Omental fat pad (tissue), 4 donors: ENCODE measurements around the gene C2orf15. TPM values are rescaled to one million over a fixed set of nuclear protein-coding genes. Genes with fewer than 3 reads are reported as not detected.

ENCODE experiments used
- ATAC-seq: fragments of 150-250 bp; one replicate; pipeline ENCODE4 v1.9.1; 2016; ENCODE audit warnings: mild to moderate bottlenecking, moderate library complexity; ENCODE audit not compliant: low FRiP score
- DNase-seq: peaks from one replicate; pipeline ENCODE4 v3.0.0-alpha.2; 2019; ENCODE audit warnings: low spot score
- small RNA-seq: library from RNA; depleted of rRNA; stranded (forward); fragments of <200 nt; gene quantifications from one replicate; pipeline ENCODE3, GENCODE V24; 2016
- total RNA-seq, 4 donors: library from RNA; depleted of rRNA; stranded (reverse); fragments of >200 nt; gene quantifications; one replicate each; pipeline ENCODE4 v1.1.0, GENCODE V29; 2016
- TF ChIP-seq, protein P1 (sequence below), 3 donors: fragments of 450-650 bp; IDR thresholded peaks; one replicate each; pipeline ENCODE4 v1.5.1; 2016 to 2017; ENCODE audit warnings: antibody characterized with exemption in 3 of 3, mild to moderate bottlenecking in 3 of 3, moderate library complexity in 2 of 3

C2orf15 gene
- total RNA-seq, 4 donors from 2014 or later, result 0.69 to 1.3 (median 0.95) TPM; not detected in 1

- DNase-seq (no peak), ATAC-seq (no peak)
- TF ChIP-seq, protein P1, sequence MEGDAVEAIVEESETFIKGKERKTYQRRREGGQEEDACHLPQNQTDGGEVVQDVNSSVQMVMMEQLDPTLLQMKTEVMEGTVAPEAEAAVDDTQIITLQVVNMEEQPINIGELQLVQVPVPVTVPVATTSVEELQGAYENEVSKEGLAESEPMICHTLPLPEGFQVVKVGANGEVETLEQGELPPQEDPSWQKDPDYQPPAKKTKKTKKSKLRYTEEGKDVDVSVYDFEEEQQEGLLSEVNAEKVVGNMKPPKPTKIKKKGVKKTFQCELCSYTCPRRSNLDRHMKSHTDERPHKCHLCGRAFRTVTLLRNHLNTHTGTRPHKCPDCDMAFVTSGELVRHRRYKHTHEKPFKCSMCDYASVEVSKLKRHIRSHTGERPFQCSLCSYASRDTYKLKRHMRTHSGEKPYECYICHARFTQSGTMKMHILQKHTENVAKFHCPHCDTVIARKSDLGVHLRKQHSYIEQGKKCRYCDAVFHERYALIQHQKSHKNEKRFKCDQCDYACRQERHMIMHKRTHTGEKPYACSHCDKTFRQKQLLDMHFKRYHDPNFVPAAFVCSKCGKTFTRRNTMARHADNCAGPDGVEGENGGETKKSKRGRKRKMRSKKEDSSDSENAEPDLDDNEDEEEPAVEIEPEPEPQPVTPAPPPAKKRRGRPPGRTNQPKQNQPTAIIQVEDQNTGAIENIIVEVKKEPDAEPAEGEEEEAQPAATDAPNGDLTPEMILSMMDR (IDR thresholded peaks at IDR 0.05), result no peak
Measured at GRCh38 chr2:99200076-99200800, 58.7 kb downstream of the C2orf15 start.

Small RNAs within 50 kb of the gene (small RNA-seq; reads per million reads assigned to genes)
- gene AC092587.1, result not detected

Other genes with a start within 250 kb of the C2orf15 start
- 10 to 100 TPM in 1 of 4 donors, 1 to 10 TPM in 3; 5.7 to 11.8 (median 9.5) TPM for gene CRACDL, start 205.5 kb upstream of the C2orf15 start, total RNA-seq
- gene TSGA10, start 13.2 kb downstream of the C2orf15 start, total RNA-seq, result 10 to 100 TPM in 2 of 4 donors, 1 to 10 TPM in 2; 4.7 to 19.5 (median 8.5) TPM
- gene LIPT1, start 13.3 kb downstream of the C2orf15 start, total RNA-seq, result 10 to 100 TPM in 1 of 4 donors, 1 to 10 TPM in 3; 3.4 to 13.4 (median 7.0) TPM
- 10 to 100 TPM; 15.3 to 38.3 (median 24.1) TPM for gene MITD1, start 39.4 kb downstream of the C2orf15 start, total RNA-seq
- gene MRPL30, start 39.5 kb downstream of the C2orf15 start, total RNA-seq, result 10 to 100 TPM; 18.4 to 22.6 (median 21.2) TPM
- gene LYG2, start 114.0 kb downstream of the C2orf15 start, total RNA-seq, result not detected
- gene LYG1, start 159.5 kb downstream of the C2orf15 start, total RNA-seq, result 1 to 10 TPM in 3 of 4 donors, not detected in 1; 1.0 to 1.1 (median 1.1) TPM
- gene TXNDC9, start 194.6 kb downstream of the C2orf15 start, total RNA-seq, result 10 to 100 TPM; 27.6 to 46.5 (median 35.4) TPM
- 10 to 100 TPM; 30.1 to 78.1 (median 36.4) TPM for gene EIF5B, start 195.7 kb downstream of the C2orf15 start, total RNA-seq